DMS79 (cell line): ENCODE measurements around the gene IRF9.

Experiments
- DNase-seq: peaks from one replicate; lab custom pipeline; 2025; lab: John Stamatoyannopoulos, UW

IRF9 gene

GRCh38 chr14:24147761-24148428 is 13.2 kb upstream of the IRF9 start:
- DNase-seq: no peak

DNA sequence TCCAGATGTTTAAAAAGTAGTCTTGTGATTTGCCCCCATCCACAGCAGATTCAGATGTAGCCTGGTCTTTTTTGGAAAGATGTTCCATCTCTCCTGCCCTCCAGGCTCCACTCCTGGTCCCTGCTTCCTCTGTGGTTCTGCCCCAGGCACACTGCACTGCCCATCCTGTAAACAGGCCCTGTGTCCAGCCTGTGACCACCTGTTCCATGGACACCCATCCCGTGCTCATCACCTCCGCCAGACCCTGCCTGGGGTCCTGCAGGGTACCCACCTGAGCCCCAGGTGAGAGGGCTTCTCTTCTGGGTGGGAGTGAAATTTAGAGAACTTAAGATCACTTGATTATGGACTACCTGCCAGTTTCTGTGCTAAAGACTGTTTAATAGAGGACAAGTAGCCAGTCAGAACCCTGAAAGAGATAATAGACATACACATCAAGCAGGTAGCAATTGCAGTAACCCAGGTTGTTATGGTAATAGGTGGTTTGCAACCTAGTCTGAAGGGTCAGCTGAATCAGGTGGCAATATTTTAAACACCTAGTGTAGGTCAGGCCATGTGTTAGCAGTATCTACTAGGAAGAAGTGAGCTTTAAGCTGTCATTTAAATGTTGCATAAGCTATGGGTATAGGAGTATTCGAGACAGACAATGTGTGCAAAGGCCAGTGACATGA is 11.6 kb upstream of the IRF9 start:
- no peak for DNase-seq

GRCh38 chr14:24150061-24150460 is 11.0 kb upstream of the IRF9 start:
- DNase-seq: no peak

DNA sequence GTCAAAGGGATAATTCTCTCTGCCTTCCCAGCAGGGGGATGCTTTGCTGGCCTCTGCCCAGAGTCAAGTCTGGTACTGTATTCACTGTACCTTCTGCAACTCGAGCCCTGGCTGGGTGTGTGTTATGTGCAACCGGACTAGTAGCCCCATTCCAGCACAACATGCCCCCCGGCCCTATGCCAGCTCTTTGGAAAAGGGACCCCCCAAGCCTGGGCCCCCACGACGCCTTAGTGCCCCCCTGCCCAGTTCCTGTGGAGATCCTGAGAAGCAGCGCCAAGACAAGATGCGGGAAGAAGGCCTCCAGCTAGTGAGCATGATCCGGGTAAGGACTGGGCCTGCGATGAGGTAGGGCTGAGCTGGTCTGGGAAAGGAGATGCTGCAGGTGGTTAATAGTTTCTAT is 10.5 kb upstream of the IRF9 start:
- DNase-seq: no peak

DNA sequence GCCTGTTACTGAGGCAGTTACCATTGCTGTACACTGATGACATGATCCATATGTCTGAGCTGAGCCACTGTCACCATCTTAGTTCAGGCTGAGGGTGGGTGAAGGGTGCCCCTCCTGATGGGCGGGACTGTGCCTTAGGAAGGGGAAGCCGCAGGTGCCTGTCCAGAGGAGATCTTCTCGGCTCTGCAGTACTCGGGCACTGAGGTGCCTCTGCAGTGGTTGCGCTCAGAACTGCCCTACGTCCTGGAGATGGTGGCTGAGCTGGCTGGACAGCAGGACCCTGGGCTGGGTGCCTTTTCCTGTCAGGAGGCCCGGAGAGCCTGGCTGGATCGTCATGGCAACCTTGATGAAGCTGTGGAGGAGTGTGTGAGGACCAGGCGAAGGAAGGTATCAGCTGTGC is 10.1 kb upstream of the IRF9 start:
- DNase-seq: no peak

DNA sequence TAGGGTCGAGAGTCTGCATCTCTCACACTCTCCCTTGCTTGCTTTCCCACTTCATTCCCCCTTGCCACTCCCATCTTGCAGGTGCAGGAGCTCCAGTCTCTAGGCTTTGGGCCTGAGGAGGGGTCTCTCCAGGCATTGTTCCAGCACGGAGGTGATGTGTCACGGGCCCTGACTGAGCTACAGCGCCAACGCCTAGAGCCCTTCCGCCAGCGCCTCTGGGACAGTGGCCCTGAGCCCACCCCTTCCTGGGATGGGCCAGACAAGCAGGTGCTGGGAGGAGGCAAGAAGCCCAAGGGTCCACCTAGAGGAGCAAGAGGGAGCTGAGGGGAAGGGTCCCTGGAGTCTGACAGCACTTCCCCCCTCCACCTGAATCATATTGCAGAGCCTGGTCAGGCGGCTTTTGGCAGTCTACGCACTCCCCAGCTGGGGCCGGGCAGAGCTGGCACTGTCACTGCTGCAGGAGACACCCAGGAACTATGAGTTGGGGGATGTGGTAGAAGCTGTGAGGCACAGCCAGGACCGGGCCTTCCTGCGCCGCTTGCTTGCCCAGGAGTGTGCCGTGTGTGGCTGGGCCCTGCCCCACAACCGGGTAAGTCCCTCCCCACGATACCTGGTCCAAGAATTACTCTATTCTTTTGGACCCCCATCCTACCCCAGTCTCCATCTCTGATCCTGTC is 9.5 kb upstream of the IRF9 start:
- DNase-seq: no peak

GRCh38 chr14:24155100-24155499 is 6.0 kb upstream of the IRF9 start:
- no peak for DNase-seq

DNA sequence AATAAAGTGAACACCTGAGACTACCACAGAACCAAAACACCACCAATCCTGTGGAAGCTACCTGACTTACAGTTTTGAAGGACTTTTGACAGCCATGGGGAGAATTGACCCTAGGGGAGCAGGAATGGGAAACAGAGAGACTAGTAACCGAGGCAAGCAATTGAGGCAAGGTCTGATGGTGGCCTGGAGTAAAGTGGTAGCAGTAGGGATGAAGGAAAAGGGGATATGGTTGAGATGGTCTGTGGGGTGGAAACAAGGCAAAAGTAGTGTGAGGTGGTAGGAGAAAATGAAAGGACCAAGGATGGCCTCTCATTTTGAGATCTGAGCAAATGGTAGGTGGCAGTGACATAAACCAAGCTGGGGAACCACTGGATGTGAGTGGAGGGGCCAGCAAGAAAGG is 4.2 kb upstream of the IRF9 start:
- DNase-seq: no peak

- no peak for DNase-seq
Observed at GRCh38 chr14:24157331-24157730, 3.7 kb upstream of the IRF9 start.

GRCh38 chr14:24159777-24160498 is 1.1 kb upstream of the IRF9 start:
- DNase-seq: no peak

- DNase-seq: no peak
Observed at GRCh38 chr14:24160499-24160849, 591 bp upstream of the IRF9 start.

- DNase-seq: no peak
Observed at GRCh38 chr14:24162093-24162492, 1.0 kb downstream of the IRF9 start.

GRCh38 chr14:24164518-24164991 is 3.5 kb downstream of the IRF9 start:
- no peak for DNase-seq

DNA sequence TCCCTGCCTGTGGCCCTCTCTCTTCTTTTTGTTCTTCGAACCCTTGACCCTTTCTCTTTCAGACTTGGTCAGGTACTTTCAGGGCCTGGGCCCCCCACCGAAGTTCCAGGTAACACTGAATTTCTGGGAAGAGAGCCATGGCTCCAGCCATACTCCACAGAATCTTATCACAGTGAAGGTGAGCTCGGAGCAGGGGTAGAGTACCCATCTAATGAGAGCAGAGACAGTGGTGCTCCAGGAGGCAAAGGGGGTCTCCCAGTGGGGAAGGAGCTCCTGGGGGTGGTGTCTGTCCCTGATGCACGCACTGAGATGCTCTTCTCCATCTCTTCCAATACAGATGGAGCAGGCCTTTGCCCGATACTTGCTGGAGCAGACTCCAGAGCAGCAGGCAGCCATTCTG is 4.7 kb downstream of the IRF9 start:
- no peak for DNase-seq

GRCh38 chr14:24167469-24168114 is 6.5 kb downstream of the IRF9 start:
- DNase-seq: no peak

- peak; percentile 100 for DNase-seq
Observed at GRCh38 chr14:24171422-24172260, 10.6 kb downstream of the IRF9 start, which contains the start of gene REC8. Gene REC8, plus strand, starts transcription at chr14:24172080. Its CDS starts 473 bp downstream, at chr14:24172553.

DNA sequence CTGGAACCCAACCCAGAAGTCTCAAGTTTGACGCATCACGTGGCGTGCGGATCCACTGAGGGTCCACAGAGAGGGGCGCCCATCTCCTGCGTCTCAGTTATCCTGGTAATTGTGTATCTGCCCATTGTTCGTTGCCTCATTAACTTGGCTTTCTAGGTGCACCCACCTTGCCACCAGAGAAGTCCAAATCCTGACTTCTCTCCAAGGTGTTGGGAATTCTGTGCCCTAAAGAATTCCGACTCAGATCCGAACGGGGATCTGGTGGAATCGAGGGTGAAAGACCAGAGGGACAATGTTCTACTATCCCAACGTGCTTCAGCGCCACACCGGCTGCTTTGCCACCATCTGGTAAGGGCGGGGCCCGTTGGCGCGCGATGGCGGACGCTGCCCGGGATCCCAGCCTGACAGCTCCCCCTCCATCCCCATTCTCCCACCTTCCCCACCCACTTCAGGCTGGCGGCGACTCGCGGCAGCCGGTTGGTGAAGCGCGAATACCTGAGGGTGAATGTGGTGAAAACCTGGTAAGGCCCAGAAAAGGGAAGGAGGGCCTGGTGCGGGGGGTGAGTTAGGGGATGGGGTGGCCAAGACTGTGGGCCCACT is 11.3 kb downstream of the IRF9 start:
- no peak for DNase-seq

- no peak for DNase-seq
Observed at GRCh38 chr14:24172871-24173281, 11.8 kb downstream of the IRF9 start.

DNA sequence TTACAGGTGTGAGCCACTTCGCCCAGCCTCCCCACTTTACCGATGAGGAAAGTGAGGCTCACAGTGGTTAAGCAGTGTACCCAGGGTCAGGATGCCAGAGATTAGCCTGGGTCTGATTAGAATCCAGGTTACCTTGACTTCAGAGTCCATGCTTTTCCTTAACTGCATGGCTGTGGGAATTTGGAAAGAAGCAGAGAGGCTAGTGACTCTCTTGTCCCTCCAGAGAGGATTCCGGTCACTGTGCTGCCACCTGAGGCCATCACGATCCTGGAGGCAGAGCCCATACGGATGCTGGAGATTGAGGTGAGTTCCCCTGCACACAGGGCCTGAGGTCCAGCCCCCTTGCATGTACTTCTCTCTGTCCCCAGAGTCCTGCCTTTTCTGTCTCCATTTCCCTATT is 15.5 kb downstream of the IRF9 start:
- DNase-seq: no peak

GRCh38 chr14:24177041-24177825 is 16.2 kb downstream of the IRF9 start:
- no peak for DNase-seq
